Lower lobe of right lung (tissue), 2 donors: ENCODE data around the gene IL1A. TPM values are rescaled to one million over a fixed set of nuclear protein-coding genes. Genes with fewer than 3 reads are reported as not detected.

Experiments used
- ATAC-seq, 2 donors: fragments of 200-7000 bp; cut with Tn5 transposase; one replicate each; pipeline ENCODE4 v1.9.1; 2020 to 2022; ENCODE audit warnings: mild to moderate bottlenecking in 2 of 2, moderate library complexity in 2 of 2
- DNase-seq: peaks from one replicate; pipeline ENCODE4 v3.0.0-alpha.2; 2020
- H3K27ac ChIP-seq: fragments of 200-600 bp; one replicate; pipeline ENCODE4 v1.8.0; 2022
- H3K27me3 ChIP-seq: fragments of 200-600 bp; one replicate; pipeline ENCODE4 v1.8.0; 2022; ENCODE audit warnings: low read depth
- H3K36me3 ChIP-seq: fragments of 200-600 bp; one replicate; pipeline ENCODE4 v1.8.0; 2022; ENCODE audit warnings: mild to moderate bottlenecking
- H3K4me1 ChIP-seq: fragments of 200-600 bp; one replicate; pipeline ENCODE4 v1.8.0; 2022
- H3K4me3 ChIP-seq: fragments of 200-600 bp; one replicate; pipeline ENCODE4 v1.8.0; 2022; ENCODE audit warnings: mild to moderate bottlenecking
- H3K9me3 ChIP-seq: fragments of 200-600 bp; one replicate; pipeline ENCODE4 v1.8.0; 2022
- CTCF ChIP-seq: fragments of 200-600 bp; IDR thresholded peaks from one replicate; pipeline ENCODE4 v1.8.0; 2022; ENCODE audit warnings: antibody characterized with exemption, mild to moderate bottlenecking
- intact Hi-C: fragments of 100-400 bp; cut with DNase I; formaldehyde crosslinking; loops from one replicate; pipeline ENCODE4 v1.11.0; 2022
- total RNA-seq: library from RNA; stranded (reverse); fragmentation: NEBNext Ultra II Directional; extraction: Animal tissue kit (Norgen Biotek cat#: 25700); gene quantifications from one replicate; pipeline ENCODE4 v1.2.1, GENCODE V29; 2021
- donor health status: DM: no; HTN: yes; CAD: no; lungs with severe emphysema.

IL1A gene
- total RNA-seq, 1 donor from 2014 or later: 2.1 TPM

- H3K27ac ChIP-seq: no peak overlapping the region
- no peaks in the 10 kb centered on the region for H3K36me3 ChIP-seq
- intact Hi-C loops: no loop called here
- peak in 1 of 2 donors; percentile 20 for ATAC-seq
- H3K27me3 ChIP-seq: no peaks in the 10 kb centered on the region
- no peak for DNase-seq
- no peaks in the 10 kb centered on the region for H3K9me3 ChIP-seq
- H3K4me1 ChIP-seq: peaks cover 6% of the 10 kb centered on the region
- no peak overlapping the region for H3K4me3 ChIP-seq
- TF ChIP-seq CTCF: peak; percentile 15
These were observed 59.4 kb downstream of the IL1A start for GRCh38 chr2:112724591-112725525.

- intact Hi-C loops: no loop called here
- no peaks in the 10 kb centered on the region for H3K9me3 ChIP-seq
- TF ChIP-seq CTCF: no peak
- ATAC-seq (no peak), DNase-seq (no peak)
- H3K36me3 ChIP-seq: no peaks in the 10 kb centered on the region
- no peaks in the 10 kb centered on the region for H3K27me3 ChIP-seq
- no peak overlapping the region for H3K27ac ChIP-seq
- peaks cover 6% of the 10 kb centered on the region for H3K4me1 ChIP-seq
- no peak overlapping the region for H3K4me3 ChIP-seq
These were observed 60.3 kb downstream of the IL1A start for GRCh38 chr2:112723995-112724394.

Other genes starting within 250 kb of the IL1A start
- gene POLR1B, start 242.0 kb downstream of the IL1A start, total RNA-seq: 12.3 TPM
- 23.0 TPM for gene CHCHD5, start 199.9 kb downstream of the IL1A start, total RNA-seq
- 43.5 TPM for gene SLC20A1, start 138.6 kb downstream of the IL1A start, total RNA-seq
- 0.53 TPM for gene NT5DC4, start 63.5 kb downstream of the IL1A start, total RNA-seq
- 1.3 TPM for gene CKAP2L, start 19.9 kb downstream of the IL1A start, total RNA-seq
- 17.5 TPM for gene IL1B, start 52.3 kb upstream of the IL1A start, total RNA-seq
- gene IL37, start 126.7 kb upstream of the IL1A start, total RNA-seq: not detected
- not detected for gene IL36G, start 193.5 kb upstream of the IL1A start, total RNA-seq
- gene IL36A, start 221.0 kb upstream of the IL1A start, total RNA-seq: not detected